Stomach (tissue), 4 donors: ENCODE measurements around the gene RBM47.

Experiments
- EP300 ChIP-seq: sonication (generic); formaldehyde crosslinking; IDR thresholded peaks from one replicate; pipeline ENCODE4 v1.6.1; 2017; ENCODE audit warnings: antibody characterized with exemption
- POLR2A ChIP-seq, 4 donors: fragments of 450-650 bp; IDR thresholded peaks; one replicate each; pipeline ENCODE4 v1.6.1; 2016; ENCODE audit warnings: antibody characterized with exemption in 4 of 4, control low read depth in 2 of 4, mild to moderate bottlenecking in 1 of 4, moderate library complexity in 1 of 4
- POLR2AphosphoS5 ChIP-seq, 3 donors: sonication (generic); formaldehyde crosslinking; IDR thresholded peaks; one replicate each; pipeline ENCODE4 v1.6.1; 2016; ENCODE audit warnings: antibody characterized with exemption in 3 of 3
- TF ChIP-seq, protein P1 (sequence below), 7 experiments: fragments of 450-650 bp in 4 of 7; fragments of 200-600 bp in 3 of 7; sonication (generic) in 3 of 7; IDR thresholded peaks; one replicate each; pipeline ENCODE4 v1.5.1; 2016 to 2019; ENCODE audit warnings: antibody characterized with exemption in 7 of 7, control low read depth in 2 of 7, mild to moderate bottlenecking in 1 of 7

DNA sequence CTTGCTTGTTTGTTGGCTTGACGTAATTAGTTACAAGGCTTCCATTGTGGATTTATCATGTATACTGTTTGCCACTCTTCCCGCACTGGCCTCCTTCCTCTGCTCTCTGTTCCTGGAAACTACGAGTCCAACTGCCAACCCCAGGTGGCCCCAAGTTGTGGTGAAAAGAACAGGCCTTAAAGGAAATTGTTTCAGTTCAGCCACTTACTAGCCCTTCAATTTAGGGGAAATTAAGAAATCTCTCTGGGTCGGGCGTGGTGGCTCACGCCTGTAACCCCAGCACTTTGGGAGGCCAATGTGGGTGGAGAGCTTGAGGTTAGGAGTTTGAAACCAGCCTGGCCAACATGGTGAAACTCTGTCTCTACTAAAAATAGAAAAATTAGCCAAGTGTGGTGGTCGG lies 28.0 kb downstream of the RBM47 start:
- TF ChIP-seq, protein P1, sequence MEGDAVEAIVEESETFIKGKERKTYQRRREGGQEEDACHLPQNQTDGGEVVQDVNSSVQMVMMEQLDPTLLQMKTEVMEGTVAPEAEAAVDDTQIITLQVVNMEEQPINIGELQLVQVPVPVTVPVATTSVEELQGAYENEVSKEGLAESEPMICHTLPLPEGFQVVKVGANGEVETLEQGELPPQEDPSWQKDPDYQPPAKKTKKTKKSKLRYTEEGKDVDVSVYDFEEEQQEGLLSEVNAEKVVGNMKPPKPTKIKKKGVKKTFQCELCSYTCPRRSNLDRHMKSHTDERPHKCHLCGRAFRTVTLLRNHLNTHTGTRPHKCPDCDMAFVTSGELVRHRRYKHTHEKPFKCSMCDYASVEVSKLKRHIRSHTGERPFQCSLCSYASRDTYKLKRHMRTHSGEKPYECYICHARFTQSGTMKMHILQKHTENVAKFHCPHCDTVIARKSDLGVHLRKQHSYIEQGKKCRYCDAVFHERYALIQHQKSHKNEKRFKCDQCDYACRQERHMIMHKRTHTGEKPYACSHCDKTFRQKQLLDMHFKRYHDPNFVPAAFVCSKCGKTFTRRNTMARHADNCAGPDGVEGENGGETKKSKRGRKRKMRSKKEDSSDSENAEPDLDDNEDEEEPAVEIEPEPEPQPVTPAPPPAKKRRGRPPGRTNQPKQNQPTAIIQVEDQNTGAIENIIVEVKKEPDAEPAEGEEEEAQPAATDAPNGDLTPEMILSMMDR (IDR thresholded peaks at IDR 0.05) = no peak
- TF ChIP-seq POLR2A (IDR thresholded peaks at IDR 0.05) = no peak
- no peak for TF ChIP-seq EP300
- TF ChIP-seq POLR2AphosphoS5 (IDR thresholded peaks at IDR 0.05) = peak in 1 of 3 donors; percentile 27
